HepG2 (cell line): Measurements from ENCODE around the gene RFC2. TPM values are rescaled to one million over a fixed set of nuclear protein-coding genes. Genes with fewer than 3 reads are reported as not detected.

Experiments used
- ATAC-seq: fragments of 200-7000 bp; cut with Tn5 transposase; 3 replicates; pipeline ENCODE4 v1.9.1; 2020; ENCODE audit warnings: mild to moderate bottlenecking, moderate library complexity
- BruUV-seq: library from RNA; stranded (reverse); fragments of 400-500 nt; replicated peaks from 2 replicates; lab custom pipeline; 2021; lab: Mats Ljungman, UMichigan
- CTCF ChIA-PET: fragments of 300-600 bp; formaldehyde crosslinking; extraction: SDS; loops from one replicate; lab custom pipeline; 2021; ENCODE audit warnings: low total read pairs, inconsistent platforms, low intra/inter-chr PET ratio; lab: Yijun Ruan, JAX
- POLR2A ChIA-PET: fragments of 350-600 bp; sonication (Branson Sonifier 250); formaldehyde crosslinking; loops from one replicate; lab custom pipeline; 2020; ENCODE audit warnings: antibody characterized with exemption, inconsistent platforms; lab: Yijun Ruan, JAX
- DNase-seq: peaks from one replicate; pipeline ENCODE4 v3.0.0-alpha.2; 2015; ENCODE audit warnings: low spot score
- FAIRE-seq: peaks from 3 replicates; lab custom pipeline; 2011; peaks lifted over from hg19 to GRCh38; lab: Jason Lieb, UNC
- H2AFZ ChIP-seq: one replicate; pipeline ENCODE4 v1.6.1; 2011; ENCODE audit warnings: low read length, inconsistent platforms
- H3K27ac ChIP-seq: fragments of 300-600 bp; 3 replicates; pipeline ENCODE4 v1.8.0; 2011; ENCODE audit warnings: mixed run types, mild to moderate bottlenecking, mixed read lengths, low read length, inconsistent platforms; ENCODE audit not compliant: insufficient read depth; ENCODE audit errors: extremely low read length
- H3K27me3 ChIP-seq, 2 experiments: fragments of 200-600 bp in 1 of 2; 2 replicates in 1 of 2; 3 replicates in 1 of 2; pipeline versions ENCODE4 v1.6.0 to v1.8.0; 2011; ENCODE audit warnings: low read length in 2 of 2, mild to moderate bottlenecking in 2 of 2, moderate library complexity in 2 of 2, inconsistent platforms in 1 of 2; ENCODE audit not compliant: insufficient read depth in 2 of 2, control insufficient read depth in 1 of 2
- H3K36me3 ChIP-seq, 2 experiments: fragments of 200-600 bp in 1 of 2; replicated peaks in 1 of 2; 2 replicates in 1 of 2; 3 replicates in 1 of 2; pipeline versions ENCODE4 v1.5.1 to v1.8.0; 2011; ENCODE audit warnings: low read length in 2 of 2, inconsistent platforms in 1 of 2; ENCODE audit not compliant: insufficient read depth in 2 of 2, control insufficient read depth in 1 of 2
- H3K4me1 ChIP-seq: 2 replicates; pipeline ENCODE4 v1.5.1; 2012; ENCODE audit warnings: low read length, inconsistent platforms; ENCODE audit not compliant: insufficient read depth
- H3K4me2 ChIP-seq: 2 replicates; pipeline ENCODE4 v1.6.0; 2011; ENCODE audit warnings: low read depth, low read length, inconsistent platforms
- H3K4me3 ChIP-seq, 3 experiments: fragments of 200-600 bp in 1 of 3; sonication (generic), shearing (Covaris generic) in 1 of 3; replicated peaks in 1 of 3; 2 replicates each; pipeline ENCODE4 v1.5.1; 2011 to 2016; ENCODE audit warnings: low read length in 3 of 3, inconsistent platforms in 2 of 3, low read depth in 2 of 3, mild to moderate bottlenecking in 2 of 3, control low read depth in 1 of 3, mixed read lengths in 1 of 3; ENCODE audit not compliant: insufficient read depth in 1 of 3
- H3K79me2 ChIP-seq: one replicate; pipeline ENCODE4 v1.6.1; 2011; ENCODE audit warnings: low read length, inconsistent platforms; ENCODE audit not compliant: insufficient read depth
- H3K9ac ChIP-seq: 2 replicates; pipeline ENCODE4 v1.6.0; 2011; ENCODE audit warnings: mild to moderate bottlenecking, low read depth, low read length, inconsistent platforms; ENCODE audit not compliant: insufficient read depth
- H3K9me3 ChIP-seq: 2 replicates; pipeline ENCODE4 v1.5.1; 2012; ENCODE audit warnings: mild to moderate bottlenecking, low read length
- H4K20me1 ChIP-seq: 2 replicates; pipeline ENCODE4 v1.6.0; 2011; ENCODE audit warnings: inconsistent platforms, mild to moderate bottlenecking, low read length, moderate library complexity; ENCODE audit not compliant: insufficient read depth
- CHCHD3 ChIP-seq: sonication (generic); formaldehyde crosslinking; IDR thresholded peaks from 2 replicates; pipeline ENCODE4 v1.8.0; 2022; ENCODE audit warnings: mild to moderate bottlenecking, missing genetic modification reagents, moderate library complexity
- PPARG ChIP-seq: conservative IDR thresholded peaks from 2 replicates; pipeline ENCODE4 v1.6.1; 2016; ENCODE audit warnings: missing biosample characterization, missing genetic modification reagents
- REST ChIP-seq, 2 experiments: IDR thresholded peaks; 2 replicates each; pipeline ENCODE4 v1.6.1; 2011 to 2012; ENCODE audit warnings: low read length in 2 of 2, borderline replicate concordance in 1 of 2, low read depth in 1 of 2, mild to moderate bottlenecking in 1 of 2, moderate library complexity in 1 of 2
- WGBS: methylation state at CpG from one replicate; pipeline ENCODE4 v1.1.6; 2017; ENCODE audit warnings: low lambda C conversion rate; 5-methylcytosine and 5-hydroxymethylcytosine counted together
- in situ Hi-C: cut with HindIII; loops from 2 replicates; pipeline ENCODE4 v1.10.0; 2017; ENCODE audit warnings: low pct_unique_long_range_greater_than_20kb; ENCODE audit not compliant: extremely low pct_ligation_motif_present
- intact Hi-C: fragments of 100-400 bp; cut with micrococcal nuclease; formaldehyde crosslinking; loops from one replicate; pipeline ENCODE4 v1.10.0; 2022; ENCODE audit not compliant: unreplicated experiment
- polyA plus RNA-seq, 8 experiments: library from polyadenylated mRNA; depleted of rRNA in 3 of 8; stranded (reverse) in 7 of 8; unstranded in 1 of 8; fragments of >200 nt; fragmentation: Illumina TruSeq in 4 of 8; extraction: Trizol in 4 of 8; gene quantifications; 2 replicates each; pipeline versions ENCODE4 v1.2.1 to v1.2.3, GENCODE V29; 2011 to 2016; ENCODE audit warnings: low read depth in 4 of 8, missing spikeins in 1 of 8, mixed read lengths in 1 of 8; ENCODE audit not compliant: insufficient read depth in 1 of 8
- total RNA-seq, 5 experiments: library from RNA; depleted of rRNA; stranded (reverse); fragments of >200 nt; fragmentation: Illumina TruSeq; extraction: Trizol; gene quantifications; 2 replicates each; pipeline ENCODE4 v1.2.3, GENCODE V29; 2016; ENCODE audit warnings: low read depth in 1 of 5

The RFC2 gene
- total and polyA plus RNA-seq, 2 of the 13 experiments (the other 11 are each of a cell fraction or from before 2014, with no cell fraction given), result 14.6 to 43.5 TPM

DNA sequence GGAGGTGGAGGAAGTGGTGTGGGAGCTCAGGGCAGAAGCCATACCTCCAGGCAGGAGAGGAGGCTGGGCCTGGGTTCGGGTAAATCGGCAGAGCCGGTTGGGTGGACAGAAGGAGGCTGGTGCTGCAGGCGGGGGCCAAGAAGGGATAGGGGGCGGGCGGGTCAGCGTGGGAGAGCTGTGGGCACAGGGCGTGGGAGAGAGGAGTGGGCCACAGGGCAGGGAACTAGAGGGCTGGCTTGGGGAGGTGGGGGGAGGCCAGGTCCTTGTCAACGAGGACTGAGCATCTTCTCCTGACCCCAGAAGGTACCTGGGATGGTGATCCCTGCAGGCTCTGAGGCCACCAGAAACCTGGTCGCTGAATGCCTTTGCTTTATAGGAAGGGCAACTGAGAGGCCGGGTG is 32.5 kb downstream of the RFC2 start:
- TF ChIP-seq CHCHD3 (CRISPR knock-in tag), result no peak
- no peak for TF ChIP-seq PPARG (CRISPR knock-in tag)
- TF ChIP-seq REST (IDR thresholded peaks at IDR 0.05; ENCODE audit: borderline replicate concordance in 1 of 2, low read depth in 1 of 2, low read length in 2 of 2), result no peak
- TF ChIP-seq, all 625 proteins: peak for 0
- no TSS peak for BruUV-seq
- H3K4me1 ChIP-seq, result peaks cover 25% of the 10 kb centered on the region
- no peaks in the 10 kb centered on the region; a peak in 2 of 5 replicates for H3K27me3 ChIP-seq
- H3K79me2 ChIP-seq, result no peaks in the 10 kb centered on the region
- no peak overlapping the region for H2AFZ ChIP-seq
- H4K20me1 ChIP-seq, result no peaks in the 10 kb centered on the region
- H3K36me3 ChIP-seq, result peaks cover 0 to 3% of the 10 kb centered on the region in 2 experiments; a peak in 1 of 5 replicates
- FAIRE-seq (no peak), DNase-seq (no peak), ATAC-seq (no peak)
- intact Hi-C loops, result no loop called here
- ChIA-PET POLR2A (interaction anchor here (1.2 kb wide), 1 partner anchor 48 kb away, joined by 3 read pairs; no protein-coding TSS in a partner anchor), CTCF (interaction anchor here (1.2 kb wide), 1 partner anchor 15 kb away, joined by 5 read pairs; no protein-coding TSS in a partner anchor)
- no peak overlapping the region for H3K9ac ChIP-seq
- WGBS, result 93% methylated on average over 11 of the region's 11 CpGs
- H3K4me3 ChIP-seq, result no peak overlapping the region
- H3K4me2 ChIP-seq, result no peak overlapping the region
- in situ Hi-C loops, result loop anchor here (25.0 kb wide), 1 partner anchor 341 kb away; no protein-coding TSS in a partner anchor
- peak overlapping the region; percentile 18 for H3K27ac ChIP-seq
- H3K9me3 ChIP-seq, result no peaks in the 10 kb centered on the region
